ENCODE measurements around the gene KCNC3.

KCNC3 gene

GRCh38 chr19:50272263-50272897, 56.8 kb downstream of the KCNC3 start:
- DNase-seq: no peak

GRCh38 chr19:50269653-50270052, 59.5 kb downstream of the KCNC3 start:
- no peak for DNase-seq

- no peak for DNase-seq
Measured at GRCh38 chr19:50268501-50268900, 60.7 kb downstream of the KCNC3 start.

GRCh38 chr19:50268041-50268440, 61.1 kb downstream of the KCNC3 start:
- DNase-seq: no peak

GRCh38 chr19:50266896-50267295, 62.3 kb downstream of the KCNC3 start:
- DNase-seq: peak; percentile 12

- no peak for DNase-seq
Measured at GRCh38 chr19:50266041-50266440, 63.1 kb downstream of the KCNC3 start.

GRCh38 chr19:50264483-50265186, 64.5 kb downstream of the KCNC3 start:
- peak; percentile 9 for DNase-seq

- no peak for DNase-seq
Measured at GRCh38 chr19:50263176-50263575, 66.0 kb downstream of the KCNC3 start.

All from DMS53 (cell line).